ENCODE results near the gene GAB4.

Gene GAB4

DNA sequence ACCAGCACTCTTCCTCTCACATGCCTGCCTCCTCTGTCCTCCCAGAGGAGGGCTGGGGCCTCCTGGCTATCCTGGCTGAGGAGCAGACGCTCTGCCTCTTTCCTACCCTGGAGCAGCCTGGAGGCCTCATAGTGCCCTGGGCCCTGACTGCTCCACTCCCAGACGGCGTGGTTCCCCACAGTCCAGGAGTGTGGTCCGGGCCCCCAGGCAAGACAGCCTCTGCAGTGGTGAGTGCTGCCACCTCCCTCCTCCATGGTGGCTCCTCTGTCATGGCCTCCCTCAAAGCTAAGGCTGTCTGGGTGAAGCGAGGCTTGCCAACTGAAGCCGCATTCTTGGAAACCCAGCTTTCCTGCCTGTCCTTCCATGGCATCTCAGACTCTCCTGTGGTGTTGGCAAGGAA is 19.8 kb downstream of the GAB4 start:
- DNase-seq (ENCODE audit: low read depth in 2 of 2): no peak

DNA sequence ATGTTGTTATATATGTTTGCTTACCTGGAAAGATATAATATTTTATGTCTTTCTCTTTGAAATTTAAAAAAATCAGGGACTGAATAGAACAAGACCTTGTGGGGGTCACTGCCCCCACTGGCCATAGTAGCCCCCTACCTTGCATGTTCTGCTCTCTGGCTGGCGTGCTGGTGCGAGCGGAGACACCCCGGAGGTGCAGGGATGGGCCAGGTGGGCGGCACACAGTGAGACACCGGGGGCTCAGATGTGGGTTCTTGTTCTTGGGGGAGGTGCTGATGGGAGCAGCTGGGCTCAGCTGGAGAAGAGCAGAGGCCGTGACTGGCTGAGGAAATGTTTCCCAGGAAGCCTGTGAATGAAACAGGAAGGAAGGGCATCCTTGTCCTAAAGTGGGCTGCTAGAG is 20.2 kb downstream of the GAB4 start:
- no peak for DNase-seq (ENCODE audit: low read depth in 2 of 2)

DNA sequence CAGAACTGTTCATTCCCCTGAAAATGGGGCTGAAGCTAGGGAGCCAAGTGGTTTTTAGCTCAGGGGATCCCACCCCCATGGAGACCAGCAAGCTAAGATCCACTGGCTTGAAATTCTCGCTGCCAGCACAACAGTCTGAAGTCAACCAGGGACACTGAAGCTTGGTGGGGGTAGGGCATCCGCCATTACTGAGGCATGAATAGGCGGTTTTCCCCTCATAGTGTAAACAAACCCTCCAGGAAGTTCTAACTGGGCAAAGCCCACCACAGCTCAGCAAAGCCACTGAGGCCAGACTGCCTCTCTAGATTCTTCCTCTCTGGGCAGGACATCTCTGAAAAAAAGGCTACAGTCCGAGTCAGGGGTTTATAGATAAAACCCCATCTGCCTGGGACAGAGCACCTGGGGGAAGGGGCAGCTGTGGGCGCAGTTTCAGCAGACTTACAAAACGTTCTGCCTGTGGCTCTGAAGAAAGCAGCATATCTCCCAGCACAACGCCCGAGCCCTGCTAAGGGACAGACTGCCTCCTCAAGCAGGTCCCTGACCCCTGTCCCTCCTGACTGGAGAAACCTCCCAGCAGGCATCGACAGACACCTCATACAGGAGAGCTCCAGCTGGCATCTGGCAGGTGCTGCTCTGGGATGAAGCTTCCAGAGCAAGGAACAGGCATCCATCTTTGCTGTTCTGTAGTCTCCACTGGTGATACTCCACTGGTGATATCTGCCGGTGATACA is 32.7 kb downstream of the GAB4 start:
- DNase-seq (ENCODE audit: low read depth in 2 of 2): no peak

DNA sequence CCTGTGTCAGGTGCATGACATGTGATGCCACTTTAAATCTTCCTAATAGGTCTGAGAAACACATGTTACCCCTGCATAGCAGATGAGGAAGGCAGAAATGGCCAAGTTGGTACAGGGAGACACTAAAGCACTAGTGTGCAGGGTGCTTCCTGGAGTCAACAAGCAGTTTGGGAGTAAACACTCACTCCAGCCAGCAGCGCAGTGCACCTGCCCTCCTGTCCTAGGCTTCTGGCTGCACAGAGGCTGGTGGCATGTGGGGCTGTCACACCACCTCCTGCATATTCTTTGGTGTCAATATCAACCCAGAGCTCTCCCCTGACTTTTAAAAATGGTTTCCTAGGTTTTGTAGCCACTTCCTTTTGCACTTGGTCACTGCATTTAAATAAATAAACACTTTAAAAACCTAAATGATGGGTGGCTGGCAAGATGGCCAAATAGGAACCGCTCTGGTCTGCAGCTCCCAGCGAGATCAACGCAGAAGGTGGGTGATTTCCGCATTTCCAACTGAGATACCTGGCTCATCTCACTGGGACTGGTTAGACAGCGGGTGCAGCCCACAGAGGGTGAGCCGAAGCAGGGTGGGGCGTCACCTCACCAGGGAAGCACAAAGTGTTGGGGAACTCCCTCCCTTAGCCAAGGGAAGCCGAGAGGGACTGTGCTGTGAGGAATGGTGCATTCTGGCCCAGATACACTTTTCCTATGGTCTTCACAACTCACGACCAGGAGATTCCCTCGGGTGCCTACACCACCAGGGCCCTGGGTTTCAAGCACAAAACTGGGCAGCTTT is 33.5 kb downstream of the GAB4 start:
- no peak for DNase-seq (ENCODE audit: low read depth in 2 of 2)

DNA sequence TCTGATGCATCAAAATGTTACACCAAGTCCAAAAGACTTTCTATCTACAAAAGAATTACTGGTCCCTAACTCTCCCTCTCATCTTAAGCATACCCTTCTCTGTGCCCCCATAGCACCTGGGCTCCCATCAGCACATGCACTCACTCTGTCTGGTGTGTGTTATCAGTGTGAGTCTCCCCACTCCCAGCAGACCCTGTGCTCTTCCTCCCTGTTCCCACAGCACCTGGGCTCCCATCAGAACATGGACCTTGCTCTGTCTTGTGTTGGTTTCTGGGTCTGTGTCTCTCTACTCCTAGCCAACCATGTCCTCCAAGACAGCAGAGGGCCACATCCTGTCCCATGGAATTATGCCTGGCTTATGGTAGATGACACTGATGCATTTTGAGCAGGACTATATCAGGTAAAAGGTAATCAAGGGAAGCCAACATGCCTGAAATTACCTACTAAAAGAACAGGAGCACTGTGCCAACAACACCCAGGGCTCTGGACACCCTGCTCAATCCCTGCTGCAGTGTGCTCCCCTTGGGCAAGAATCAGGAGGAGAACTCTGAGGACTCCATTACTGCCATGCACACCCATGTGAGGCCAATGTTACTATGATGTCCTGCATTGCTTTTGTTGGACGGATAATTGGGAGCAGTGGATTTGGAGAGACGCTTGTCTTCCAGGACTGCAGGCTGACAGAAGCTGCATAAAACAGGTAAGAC is 34.3 kb downstream of the GAB4 start:
- DNase-seq (ENCODE audit: low read depth in 2 of 2): no peak

DNA sequence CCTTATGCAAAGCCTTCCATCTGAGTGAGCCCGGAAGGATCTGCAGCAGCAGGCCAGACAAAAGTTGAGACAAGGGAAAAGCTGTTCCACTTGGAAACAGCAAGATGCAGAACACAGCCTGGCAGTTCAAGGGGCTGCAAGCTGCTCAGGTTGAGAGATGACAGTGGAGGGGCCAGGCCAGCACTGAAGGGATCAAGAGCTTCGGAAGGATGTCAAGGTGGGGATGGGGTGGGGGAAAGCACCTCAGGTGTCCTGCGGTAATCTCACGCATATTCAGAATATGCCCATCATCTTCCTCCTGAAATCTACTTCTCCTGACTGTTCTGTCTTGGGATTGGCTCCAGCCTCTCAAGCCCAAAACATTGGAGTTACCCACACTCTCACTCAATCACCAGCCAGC is 35.7 kb downstream of the GAB4 start:
- DNase-seq (ENCODE audit: low read depth in 2 of 2): no peak

DNA sequence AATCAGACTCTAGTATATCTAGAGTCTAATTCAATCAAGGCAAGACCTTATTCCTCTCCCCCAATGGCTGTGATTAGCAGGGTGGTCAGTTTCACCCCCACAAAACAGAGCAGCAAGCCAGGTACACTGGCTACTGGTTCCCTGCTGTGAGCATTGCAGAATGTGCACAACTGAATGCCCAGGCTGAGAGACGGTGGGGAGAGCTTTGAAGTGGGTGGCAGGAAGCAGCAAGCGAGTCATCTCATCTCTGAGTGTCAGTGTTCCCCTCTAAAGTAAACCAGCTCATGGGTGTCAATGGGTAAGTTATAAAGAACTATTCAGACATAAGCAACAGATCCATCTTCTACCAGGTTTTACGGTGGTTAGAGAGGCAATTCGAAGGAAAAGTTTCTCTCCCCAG is 37.6 kb downstream of the GAB4 start:
- DNase-seq (ENCODE audit: low read depth in 2 of 2): peak in 1 of 2 donors; percentile 7

DNA sequence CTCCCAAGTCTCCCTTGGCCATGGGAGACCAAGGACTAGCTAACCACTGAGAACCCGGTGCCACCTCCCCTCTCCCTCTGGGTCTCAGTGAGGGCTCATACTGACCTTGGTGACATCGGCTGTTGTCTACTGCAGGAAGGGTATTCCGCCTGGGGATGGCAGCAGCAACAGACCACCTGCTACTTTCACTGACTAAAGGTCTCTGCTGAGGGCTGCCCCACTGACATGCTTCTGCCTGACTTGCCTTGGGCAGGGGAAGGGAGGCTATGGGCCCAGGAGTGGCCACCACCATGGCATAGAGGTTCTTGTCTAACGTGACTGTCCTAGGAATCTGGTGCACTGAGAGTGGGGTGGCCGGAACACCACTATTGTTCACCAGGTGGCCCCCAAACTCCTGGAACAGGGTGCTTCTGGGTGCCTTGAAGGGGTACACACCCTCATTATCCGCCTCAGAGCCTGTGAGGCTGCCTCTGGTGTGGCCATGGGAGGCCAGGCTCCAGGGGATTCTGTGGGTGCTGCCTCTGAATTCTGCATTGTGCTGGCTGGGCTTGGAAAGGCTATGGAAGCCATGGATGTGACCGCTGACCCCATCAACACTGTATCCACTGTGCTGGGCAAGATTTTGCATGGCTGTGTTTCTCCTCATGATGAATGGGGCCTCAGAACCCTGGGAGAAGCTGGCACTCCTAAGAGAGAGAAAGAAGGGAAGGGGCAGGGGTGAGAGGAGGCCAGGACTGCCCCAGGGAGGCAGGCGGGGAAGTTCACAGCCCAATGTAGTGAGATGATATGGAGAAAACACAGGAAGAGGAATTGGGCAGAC is 38.3 kb downstream of the GAB4 start:
- no peak for DNase-seq (ENCODE audit: low read depth in 2 of 2)

DNA sequence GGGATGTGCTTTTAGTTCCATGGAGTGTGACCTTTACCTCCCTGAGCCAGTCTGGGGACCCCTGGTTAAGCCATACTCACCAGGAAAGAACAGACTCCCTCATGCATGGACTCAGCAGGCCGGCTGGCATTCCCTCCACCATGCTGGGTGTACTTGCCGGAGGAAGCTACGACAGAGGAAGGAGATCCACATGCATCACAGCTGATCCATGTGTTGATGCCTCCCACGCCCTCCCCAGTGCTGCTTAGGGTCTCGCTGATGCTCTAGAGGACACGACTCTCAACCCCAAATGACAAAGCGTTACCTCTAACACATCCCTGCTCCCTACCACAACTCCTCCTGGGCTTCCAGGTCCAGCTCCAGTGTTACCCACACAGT is 39.8 kb downstream of the GAB4 start:
- DNase-seq (ENCODE audit: low read depth in 2 of 2): no peak

DNA sequence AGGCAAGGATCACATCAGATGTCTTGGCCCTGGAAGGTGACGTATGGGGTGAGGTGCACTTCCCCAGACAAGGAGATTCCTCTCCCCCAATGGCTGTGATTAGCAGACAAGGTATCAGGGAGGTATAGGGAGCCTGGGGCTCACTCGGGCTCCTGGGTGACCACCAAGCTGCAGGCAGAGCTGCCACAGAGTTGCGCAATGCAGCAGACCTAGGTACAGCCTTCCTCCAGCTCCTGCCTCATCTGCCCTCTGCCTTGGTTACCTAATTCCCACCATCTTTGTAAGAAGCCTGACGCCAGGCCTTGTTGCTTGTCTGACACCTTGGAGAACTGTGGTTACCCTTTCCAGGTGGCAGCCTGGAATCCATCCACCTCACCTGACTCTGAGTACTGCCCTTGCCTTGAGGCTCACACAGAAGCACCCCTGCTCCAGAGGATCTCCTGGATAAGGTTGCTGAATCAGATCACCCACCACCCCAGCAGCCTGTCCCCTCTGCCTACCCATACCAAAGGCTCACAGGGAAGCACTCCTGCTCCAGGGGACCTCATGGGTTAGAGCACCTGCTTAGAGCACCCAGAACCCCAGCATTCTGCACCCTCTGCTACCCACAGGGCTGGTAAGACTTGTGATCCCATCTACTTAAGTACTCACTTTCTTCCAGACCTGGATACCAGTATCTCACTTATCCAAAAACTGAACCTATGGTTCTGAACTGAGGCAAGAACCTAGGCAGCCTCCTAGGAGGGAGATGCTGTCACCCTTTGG is 40.4 kb downstream of the GAB4 start:
- DNase-seq (ENCODE audit: low read depth in 2 of 2): no peak

DNA sequence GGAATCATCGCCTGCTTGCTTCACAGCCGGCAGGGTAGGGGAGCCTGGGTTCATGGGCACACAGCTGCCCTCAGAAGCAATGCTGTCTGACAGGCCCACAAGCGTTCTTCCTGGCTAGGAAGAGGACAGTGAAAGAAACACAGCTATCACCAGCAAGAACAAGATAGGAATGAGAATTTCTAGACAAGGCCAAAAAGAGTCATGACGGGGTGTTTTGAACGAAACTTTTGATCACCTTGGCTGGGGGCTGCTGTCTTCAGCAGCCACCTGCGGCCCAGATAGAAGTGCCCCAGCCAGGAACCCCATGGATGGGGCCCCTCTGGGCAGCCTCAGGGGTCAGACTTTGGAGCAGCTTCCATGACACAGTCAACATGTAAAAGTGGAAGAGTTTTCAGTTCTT is 41.8 kb downstream of the GAB4 start:
- DNase-seq (ENCODE audit: low read depth in 2 of 2): no peak

DNA sequence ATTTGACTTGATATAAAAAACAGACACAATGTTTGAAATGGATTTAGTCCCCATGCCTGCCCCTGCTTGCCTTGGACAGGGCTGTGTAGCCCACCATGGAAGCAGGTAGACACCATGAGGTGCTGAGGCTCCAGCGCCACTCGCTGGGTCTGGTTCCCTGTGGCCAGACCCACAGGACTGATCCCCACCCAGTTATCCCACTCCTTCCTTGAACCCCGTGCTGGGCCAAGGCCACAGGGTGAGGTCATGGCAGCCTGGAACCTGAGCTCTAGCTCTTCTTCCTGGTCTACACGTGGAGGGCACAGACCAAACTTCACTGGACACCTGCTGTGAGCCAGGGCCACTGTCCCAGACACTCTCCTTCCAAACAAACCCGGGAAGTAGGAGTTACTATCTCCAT is 42.5 kb downstream of the GAB4 start:
- DNase-seq (ENCODE audit: low read depth in 2 of 2): no peak

DNA sequence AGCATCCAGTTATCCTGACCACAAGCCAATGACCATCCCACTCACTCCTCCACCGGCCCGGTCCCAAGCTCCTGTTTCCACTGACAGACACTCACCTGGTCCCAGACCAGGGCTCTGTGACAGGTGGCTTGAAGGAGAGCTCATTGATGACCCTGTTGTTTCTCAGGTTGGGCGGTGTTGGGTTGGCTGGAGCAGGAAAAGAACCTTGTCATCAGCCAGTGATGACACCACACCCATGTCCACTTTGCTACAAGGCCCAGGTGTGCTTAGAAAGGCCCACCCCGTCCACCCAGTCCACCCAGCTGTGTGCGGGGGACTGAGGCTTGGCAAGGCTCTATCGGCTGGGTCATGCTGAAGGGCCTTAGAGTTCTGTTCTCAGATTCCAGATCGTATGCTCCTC is 42.9 kb downstream of the GAB4 start:
- no peak for DNase-seq (ENCODE audit: low read depth in 2 of 2)

DNA sequence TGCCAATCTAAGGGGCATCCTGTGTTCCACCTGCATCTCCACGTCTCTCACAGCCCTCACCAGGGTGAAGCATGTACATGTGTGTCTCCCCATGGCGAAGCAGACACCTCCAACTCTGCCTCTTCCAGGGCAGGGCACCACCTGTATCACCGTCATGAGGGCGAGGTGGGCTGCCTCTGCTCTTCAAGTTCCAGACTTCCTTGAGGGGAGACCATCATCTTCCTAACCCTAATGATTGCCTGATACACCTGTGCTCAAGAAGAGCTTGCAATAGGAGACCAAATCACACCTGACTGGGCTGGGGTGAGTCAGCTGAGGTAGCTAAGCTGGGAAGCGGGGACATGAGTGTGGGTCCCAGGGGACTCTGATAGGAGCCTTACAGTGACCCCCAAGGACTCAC is 43.7 kb downstream of the GAB4 start:
- no peak for DNase-seq (ENCODE audit: low read depth in 2 of 2)

DNA sequence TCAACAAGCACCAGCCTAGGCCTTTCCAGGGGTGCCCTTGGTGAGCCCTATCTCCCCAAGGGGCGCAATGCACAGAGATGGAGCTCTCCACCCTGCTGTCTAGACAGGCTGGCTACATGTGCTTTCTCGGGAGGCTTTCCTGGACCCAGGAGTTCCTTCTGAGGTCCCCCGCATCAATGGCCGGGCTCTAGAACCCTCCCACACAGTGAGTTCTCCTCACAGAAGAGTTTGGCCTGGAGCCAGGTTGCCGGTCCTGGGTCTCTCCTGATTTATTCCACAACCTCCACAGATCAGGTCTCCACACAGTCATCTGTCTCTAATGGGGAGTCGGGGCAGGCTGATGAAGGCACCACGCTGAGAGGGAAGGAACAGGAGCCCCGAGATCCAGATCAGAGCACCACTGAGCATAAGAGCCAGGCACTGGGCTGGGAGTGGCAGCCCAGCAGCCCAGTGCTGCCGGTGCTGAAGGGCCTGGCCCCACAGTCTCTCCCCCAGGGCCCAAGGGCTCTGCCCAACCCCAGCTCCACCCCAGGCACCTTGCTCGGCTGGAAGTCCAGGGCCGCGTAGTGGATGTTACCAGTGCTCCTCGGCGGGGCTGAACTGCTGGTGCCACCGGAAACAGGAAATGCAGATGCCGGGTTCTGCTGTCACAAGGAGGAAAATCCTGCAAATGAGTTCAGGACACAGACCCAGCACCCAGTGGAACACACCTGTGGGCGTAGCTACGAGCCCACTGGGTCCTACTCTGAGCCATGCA is 44.7 kb downstream of the GAB4 start:
- no peak for DNase-seq (ENCODE audit: low read depth in 2 of 2)

DNA sequence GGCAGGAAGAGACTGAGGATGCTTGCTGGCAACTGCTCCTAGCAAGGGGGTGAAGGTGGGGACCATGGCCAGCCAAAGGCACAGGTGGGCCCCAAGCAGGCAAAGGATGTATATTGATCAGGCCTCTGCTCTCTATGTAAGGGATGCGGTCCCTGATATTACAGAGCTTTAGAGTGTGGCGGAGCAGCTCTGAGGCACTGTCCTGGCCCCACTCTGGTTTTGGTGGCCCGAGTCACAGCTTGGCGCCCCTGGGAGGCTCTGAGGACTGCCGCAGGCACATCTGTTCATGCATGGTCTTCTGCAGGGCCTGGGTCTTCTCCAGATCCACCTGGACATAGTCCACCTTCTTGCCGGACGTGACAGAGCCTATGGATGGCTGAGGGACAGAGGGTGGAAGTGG is 45.5 kb downstream of the GAB4 start:
- DNase-seq (ENCODE audit: low read depth in 2 of 2): no peak

DNA sequence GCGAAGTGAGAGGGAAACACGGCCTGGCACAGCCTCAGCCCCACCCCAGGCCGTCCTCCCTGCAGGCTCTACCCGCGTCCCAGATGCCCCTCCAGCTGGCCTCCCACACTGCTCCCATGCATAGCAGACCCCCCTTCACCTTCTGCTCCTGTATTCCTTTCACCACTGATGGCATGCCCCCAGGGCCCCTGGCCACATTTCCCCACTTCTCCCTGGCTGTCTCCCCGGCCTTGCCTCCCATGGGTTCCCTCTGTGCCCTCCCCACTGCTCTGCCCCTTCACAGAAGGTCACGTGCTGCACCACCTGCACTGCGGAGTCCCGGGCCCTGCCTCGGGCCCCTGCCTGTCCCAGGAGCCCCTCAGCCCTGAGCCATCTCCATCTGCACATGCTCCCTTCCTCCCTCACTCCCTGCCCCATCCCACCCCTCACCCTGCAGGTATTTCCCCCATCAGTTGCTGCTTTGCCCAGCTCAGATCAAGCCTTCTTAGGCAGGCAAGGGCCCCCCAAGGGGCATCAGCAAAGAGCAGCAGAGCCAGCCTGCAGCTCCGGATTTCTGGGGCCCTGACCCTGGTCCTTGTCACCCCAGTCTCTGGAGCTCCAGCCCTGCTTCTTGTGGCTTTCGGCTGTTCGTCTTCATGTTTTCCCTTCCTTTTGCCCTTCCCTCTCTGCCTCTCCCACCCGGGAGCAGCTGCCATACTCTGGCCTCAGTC is 46.4 kb downstream of the GAB4 start:
- no peak for DNase-seq (ENCODE audit: low read depth in 2 of 2)

DNA sequence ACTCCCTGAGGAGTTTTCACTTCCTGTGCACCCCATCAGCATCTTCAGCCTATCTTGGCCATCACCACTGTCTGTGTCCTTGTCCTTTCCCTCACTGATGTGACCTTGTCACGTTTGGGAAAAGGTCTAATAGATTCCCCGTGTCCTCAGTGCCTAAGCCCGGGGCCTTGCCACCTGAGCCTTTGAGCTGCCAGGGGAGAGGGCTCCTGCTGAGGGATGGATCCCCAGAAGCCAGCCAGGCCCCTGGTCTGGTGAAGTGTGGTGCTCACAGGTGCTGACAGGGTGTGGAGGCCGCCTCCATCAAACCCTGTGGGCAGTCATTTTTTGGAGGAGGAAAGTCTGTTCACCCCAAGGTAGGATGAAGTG is 47.2 kb downstream of the GAB4 start:
- no peak for DNase-seq (ENCODE audit: low read depth in 2 of 2)

DNA sequence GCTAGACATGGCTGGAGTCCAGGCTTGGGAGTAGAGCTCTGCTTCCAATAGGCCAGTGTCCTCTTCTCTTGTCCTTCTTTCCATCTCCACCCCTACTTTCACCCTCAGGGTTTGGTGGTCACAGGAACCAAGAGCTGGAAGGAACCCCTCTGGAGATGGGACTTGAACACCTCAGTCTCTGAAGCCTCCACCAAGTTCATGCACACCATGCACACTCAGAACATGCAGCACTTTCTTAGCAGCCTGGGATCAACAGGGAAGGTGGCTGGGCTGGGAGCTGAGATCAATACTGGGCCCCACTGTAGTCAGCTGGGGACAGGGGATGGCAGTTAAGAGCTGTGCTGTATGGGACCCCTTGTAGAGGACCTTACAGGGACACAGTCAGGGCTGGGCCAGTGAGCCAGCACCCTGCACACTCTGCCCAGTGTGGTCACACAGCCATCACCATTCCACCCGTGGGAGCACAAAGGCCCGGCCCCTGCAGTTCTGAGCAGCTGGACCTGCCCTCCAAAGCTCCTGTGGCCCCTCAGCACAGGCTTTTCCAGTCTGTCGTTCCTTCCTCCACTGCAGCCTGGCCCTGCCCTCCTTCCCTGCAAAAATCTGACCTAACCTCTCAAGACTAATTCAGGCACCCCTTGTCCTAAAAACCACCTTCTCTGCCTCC is 47.7 kb downstream of the GAB4 start:
- no peak for DNase-seq (ENCODE audit: low read depth in 2 of 2)

All from stimulated activated CD4-positive, alpha-beta T cell treated with anti-CD3 and anti-CD28 coated beads, Interleukin-15, amount 100 ng/mL, for 48 hours (primary cell).